ENCODE data around the gene CALY.
A peak's percentile ranks its signal among the peaks of the same experiment; 100 is the strongest.

The CALY gene

DNA sequence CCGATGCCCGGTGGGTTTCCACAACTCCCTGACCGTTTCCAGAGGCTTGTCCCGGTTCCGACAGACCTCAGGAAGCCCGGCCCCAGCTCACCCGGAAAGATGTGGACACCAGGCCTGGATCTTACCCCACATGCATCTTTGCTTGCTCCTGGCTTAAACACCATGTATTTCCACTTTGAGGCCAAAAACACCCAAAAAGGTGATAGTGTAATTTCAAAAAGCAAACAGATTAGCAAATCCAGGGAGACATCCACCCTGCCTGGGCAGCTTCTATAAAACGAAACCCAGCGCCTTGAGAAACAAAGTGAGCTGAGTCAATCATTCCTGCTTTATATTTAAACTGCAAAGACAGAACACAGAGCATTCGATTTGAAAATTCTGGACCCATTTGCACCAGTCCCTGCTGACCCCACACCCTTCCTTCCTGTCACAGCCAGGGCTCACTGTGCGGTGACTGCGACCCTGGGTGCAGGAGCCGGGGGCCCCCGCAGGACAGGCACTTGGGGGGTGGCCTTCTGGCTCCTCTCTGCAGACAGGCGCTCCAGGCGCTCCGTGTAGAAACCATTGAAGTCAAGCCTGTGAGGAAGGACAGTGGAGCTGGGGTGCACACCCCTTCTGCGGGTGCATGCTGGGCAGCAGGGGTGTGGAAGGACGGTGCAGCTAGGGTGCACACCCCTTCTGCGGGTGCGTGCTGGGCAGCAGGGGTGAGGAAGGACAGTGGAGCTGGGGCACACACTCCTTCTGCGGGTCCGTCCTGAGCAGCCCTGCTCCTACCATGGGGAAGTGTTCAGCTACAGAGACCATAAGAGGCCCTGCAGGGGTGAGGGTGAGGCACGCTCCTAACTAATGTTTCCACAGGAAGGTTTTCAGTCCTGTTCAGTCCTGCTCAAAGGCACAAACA is 57.1 kb downstream of the CALY start:
- Histone ChIP-seq H3K27me3 (ENCODE audit: low read length) (no peaks in the 10 kb centered on the region), H3K4me3 (ENCODE audit: insufficient read depth, low read length, poor library complexity, severe bottlenecking) (no peak overlapping the region), H4K20me1 (ENCODE audit: low read depth, low read length) (no peaks in the 10 kb centered on the region), H2AFZ (ENCODE audit: low read depth, low read length, severe bottlenecking) (no peak overlapping the region), H3K9ac (ENCODE audit: low read length) (no peak overlapping the region), H3K9me2 (replicated peaks; ENCODE audit: insufficient read depth, low read length) (no peaks in the 10 kb centered on the region), H3K79me2 (ENCODE audit: insufficient read depth, low read length) (no peaks in the 10 kb centered on the region), H3K36me3 (ENCODE audit: low read length) (no peaks in the 10 kb centered on the region), H3K27ac (ENCODE audit: low read depth, low read length) (no peak overlapping the region), H3K9me3 (ENCODE audit: insufficient read depth, low read length) (no peaks in the 10 kb centered on the region), H3F3A (ENCODE audit: insufficient read depth) (no peaks in the 10 kb centered on the region), H3K4me2 (ENCODE audit: low read depth, low read length, poor library complexity, severe bottlenecking) (no peak overlapping the region)
- TF ChIP-seq CTCF (IDR thresholded peaks at IDR 0.05; ENCODE audit: insufficient read depth, low read length, poor library complexity, severe bottlenecking) (no peak), EZH2phosphoT487 (conservative IDR thresholded peaks at IDR 0.05; ENCODE audit: low read length) (no peak)

- H3K36me3 ChIP-seq (ENCODE audit: low read length), result no peaks in the 10 kb centered on the region
- H3K9ac ChIP-seq (ENCODE audit: low read length), result no peak overlapping the region
- no peak overlapping the region for H3K4me3 ChIP-seq (ENCODE audit: insufficient read depth, low read length, poor library complexity, severe bottlenecking)
- no peak overlapping the region for H3K4me2 ChIP-seq (ENCODE audit: low read depth, low read length, poor library complexity, severe bottlenecking)
- H3K79me2 ChIP-seq (ENCODE audit: insufficient read depth, low read length), result no peaks in the 10 kb centered on the region
- TF ChIP-seq CTCF (IDR thresholded peaks at IDR 0.05; ENCODE audit: insufficient read depth, low read length, poor library complexity, severe bottlenecking) (no peak), EZH2phosphoT487 (conservative IDR thresholded peaks at IDR 0.05; ENCODE audit: low read length) (no peak)
- H3K27ac ChIP-seq (ENCODE audit: low read depth, low read length), result 0 out of 2 replicates have a peak overlapping the region, but pooled peaks have one; percentile 12
- no peaks in the 10 kb centered on the region for H3K27me3 ChIP-seq (ENCODE audit: low read length)
- no peaks in the 10 kb centered on the region for H3F3A ChIP-seq (ENCODE audit: insufficient read depth)
- H3K9me2 ChIP-seq (replicated peaks; ENCODE audit: insufficient read depth, low read length), result no peaks in the 10 kb centered on the region
- no peaks in the 10 kb centered on the region for H3K9me3 ChIP-seq (ENCODE audit: insufficient read depth, low read length)
- H4K20me1 ChIP-seq (ENCODE audit: low read depth, low read length), result no peaks in the 10 kb centered on the region
- no peak overlapping the region for H2AFZ ChIP-seq (ENCODE audit: low read depth, low read length, severe bottlenecking)
Measured at GRCh38 chr10:133278577-133279265, 58.0 kb downstream of the CALY start.

- H3K9me3 ChIP-seq (ENCODE audit: insufficient read depth, low read length), result no peaks in the 10 kb centered on the region
- H3K9ac ChIP-seq (ENCODE audit: low read length), result no peak overlapping the region
- H3F3A ChIP-seq (ENCODE audit: insufficient read depth), result no peaks in the 10 kb centered on the region
- no peaks in the 10 kb centered on the region for H3K79me2 ChIP-seq (ENCODE audit: insufficient read depth, low read length)
- H2AFZ ChIP-seq (ENCODE audit: low read depth, low read length, severe bottlenecking), result no peak overlapping the region
- H3K36me3 ChIP-seq (ENCODE audit: low read length), result no peaks in the 10 kb centered on the region
- no peak overlapping the region for H3K4me2 ChIP-seq (ENCODE audit: low read depth, low read length, poor library complexity, severe bottlenecking)
- no peaks in the 10 kb centered on the region for H3K9me2 ChIP-seq (replicated peaks; ENCODE audit: insufficient read depth, low read length)
- H4K20me1 ChIP-seq (ENCODE audit: low read depth, low read length), result no peaks in the 10 kb centered on the region
- H3K27me3 ChIP-seq (ENCODE audit: low read length), result no peaks in the 10 kb centered on the region
- no peak for TF ChIP-seq CTCF (IDR thresholded peaks at IDR 0.05; ENCODE audit: insufficient read depth, low read length, poor library complexity, severe bottlenecking)
- TF ChIP-seq EZH2phosphoT487 (conservative IDR thresholded peaks at IDR 0.05; ENCODE audit: low read length), result no peak
- H3K27ac ChIP-seq (ENCODE audit: low read depth, low read length), result 0 out of 2 replicates have a peak overlapping the region, but pooled peaks have one; percentile 12
- no peak overlapping the region for H3K4me3 ChIP-seq (ENCODE audit: insufficient read depth, low read length, poor library complexity, severe bottlenecking)
Measured at GRCh38 chr10:133277993-133278576, 58.6 kb downstream of the CALY start.
